Measurements from ENCODE around the gene CKAP4. TPM values are rescaled to one million over a fixed set of nuclear protein-coding genes. Genes with fewer than 3 reads are reported as not detected.

CKAP4 gene
- total RNA-seq, 1 experiment from 2014 or later = 69.6 TPM

- TF ChIP-seq MXD4 (CRISPR knock-in tag; IDR thresholded peaks at IDR 0.05; ENCODE audit: borderline replicate concordance) (no peak), ESRRA (CRISPR knock-in tag; IDR thresholded peaks at IDR 0.05; ENCODE audit: borderline replicate concordance) (no peak), AR (CRISPR knock-in tag; IDR thresholded peaks at IDR 0.05) (no peak), FOXP4 (CRISPR knock-in tag; IDR thresholded peaks at IDR 0.05) (no peak), ZBTB21 (CRISPR knock-in tag; IDR thresholded peaks at IDR 0.05; ENCODE audit: borderline replicate concordance) (no peak)
These were observed 28.4 kb upstream of the CKAP4 start (continued) for GRCh38 chr12:106276032-106276740.

- no peak for TF ChIP-seq JAZF1 (CRISPR knock-in tag; IDR thresholded peaks at IDR 0.05)
- no peak for TF ChIP-seq EMX1 (CRISPR knock-in tag; IDR thresholded peaks at IDR 0.05)
- TF ChIP-seq ZNF512 (CRISPR knock-in tag; IDR thresholded peaks at IDR 0.05; ENCODE audit: borderline replicate concordance) = no peak
- TF ChIP-seq ATF1 (CRISPR knock-in tag; IDR thresholded peaks at IDR 0.05) = no peak
- no peak for TF ChIP-seq ZBTB43 (CRISPR knock-in tag; IDR thresholded peaks at IDR 0.05)
- no peak for TF ChIP-seq ATF3 (CRISPR knock-in tag; conservative IDR thresholded peaks at IDR 0.05)
- TF ChIP-seq ATF6 (CRISPR knock-in tag; IDR thresholded peaks at IDR 0.05) = no peak
- TF ChIP-seq RORB (CRISPR knock-in tag; IDR thresholded peaks at IDR 0.05) = no peak
- no peak for TF ChIP-seq FOXJ3 (CRISPR knock-in tag; IDR thresholded peaks at IDR 0.05; ENCODE audit: borderline replicate concordance)
- DNase-seq (ENCODE audit: low spot score) = no peak
- CTCF ChIA-PET = interaction anchor here (1.0 to 1.2 kb wide), 2 partner anchors 48 to 52 kb away, joined by 4 read pairs; no protein-coding TSS in a partner anchor
These were observed 27.6 kb upstream of the CKAP4 start for GRCh38 chr12:106275458-106275857.

More at GRCh38 chr12:106275458-106275857, 27.6 kb upstream of the CKAP4 start:
- peaks cover 3% of the 10 kb centered on the region; the same call in 1 of the 2 replicates for H3K4me1 Mint-ChIP-seq
- no peaks in the 10 kb centered on the region for H3K9me3 Mint-ChIP-seq
- no peak overlapping the region for H3K27ac Mint-ChIP-seq
- POLR2A ChIA-PET = no interaction called here
- no peak overlapping the region for H3K4me3 Mint-ChIP-seq
- no peak for ATAC-seq
- H3K36me3 Mint-ChIP-seq = no peaks in the 10 kb centered on the region
- peaks cover 4% of the 10 kb centered on the region; the same call in 1 of the 2 replicates for H3K27me3 Mint-ChIP-seq (ENCODE audit: low read depth)
